DND-41 (cell line): ENCODE data around the gene GIT1.
A peak's percentile ranks its signal among the peaks of the same experiment; 100 is the strongest.

ENCODE experiments used
- ATAC-seq: fragments of 200-7000 bp; cut with Tn5 transposase; 3 replicates; pipeline ENCODE4 v1.9.1; 2021; ENCODE audit warnings: low read depth; ENCODE audit not compliant: insufficient read depth
- DNase-seq: peaks from one replicate; pipeline ENCODE4 v3.0.0-alpha.2; 2020
- H2AFZ ChIP-seq: 2 replicates; pipeline ENCODE4 v1.6.0; 2012; ENCODE audit warnings: low read depth, low read length
- H3K27ac ChIP-seq: 2 replicates; pipeline ENCODE4 v1.5.1; 2012; ENCODE audit warnings: low read length, inconsistent platforms
- H3K27me3 ChIP-seq: fragments of 200-600 bp; sonication (generic); 2 replicates; pipeline ENCODE4 v1.6.0; 2012; ENCODE audit warnings: low read length, mild to moderate bottlenecking, inconsistent platforms; ENCODE audit not compliant: insufficient read depth, poor library complexity
- H3K36me3 ChIP-seq: 2 replicates; pipeline ENCODE4 v1.5.1; 2012; ENCODE audit warnings: low read length, inconsistent platforms; ENCODE audit not compliant: insufficient read depth
- H3K4me1 ChIP-seq: 2 replicates; pipeline ENCODE4 v1.5.1; 2012; ENCODE audit warnings: mild to moderate bottlenecking, low read length; ENCODE audit not compliant: insufficient read depth
- H3K4me2 ChIP-seq: 2 replicates; pipeline ENCODE4 v1.6.0; 2012; ENCODE audit warnings: mild to moderate bottlenecking, moderate library complexity, low read length, inconsistent platforms; ENCODE audit not compliant: insufficient read depth
- H3K4me3 ChIP-seq, 2 experiments: fragments of 200-600 bp in 1 of 2; shearing (Covaris generic) in 1 of 2; 2 replicates each; pipeline ENCODE4 v1.5.1; 2012 to 2016; ENCODE audit warnings: inconsistent platforms in 2 of 2, low read length in 2 of 2, mild to moderate bottlenecking in 2 of 2, low read depth in 1 of 2, moderate library complexity in 1 of 2
- H3K79me2 ChIP-seq: 2 replicates; pipeline ENCODE4 v1.6.0; 2012; ENCODE audit warnings: low read length, inconsistent platforms; ENCODE audit not compliant: insufficient read depth
- H3K9ac ChIP-seq: 2 replicates; pipeline ENCODE4 v1.6.0; 2012; ENCODE audit warnings: low read depth, mild to moderate bottlenecking, inconsistent platforms, low read length, moderate library complexity
- H3K9me3 ChIP-seq: 2 replicates; pipeline ENCODE4 v1.5.1; 2012; ENCODE audit warnings: low read length, moderate library complexity, mild to moderate bottlenecking, inconsistent platforms; ENCODE audit not compliant: insufficient read depth, severe bottlenecking
- H4K20me1 ChIP-seq: 2 replicates; pipeline ENCODE4 v1.6.0; 2012; ENCODE audit warnings: low read length; ENCODE audit not compliant: insufficient read depth
- EZH2 ChIP-seq: IDR thresholded peaks from 3 replicates; pipeline ENCODE4 v1.6.1; 2012; ENCODE audit warnings: borderline replicate concordance, low read depth, mild to moderate bottlenecking, moderate library complexity, low read length, inconsistent platforms; ENCODE audit not compliant: severe bottlenecking
- TF ChIP-seq, protein P1 (sequence below): IDR thresholded peaks from 2 replicates; pipeline ENCODE4 v1.5.1; 2012; ENCODE audit warnings: borderline replicate concordance, low read length, moderate library complexity, mild to moderate bottlenecking; ENCODE audit not compliant: poor library complexity, severe bottlenecking; ENCODE audit errors: extremely low read depth

Gene GIT1

DNA sequence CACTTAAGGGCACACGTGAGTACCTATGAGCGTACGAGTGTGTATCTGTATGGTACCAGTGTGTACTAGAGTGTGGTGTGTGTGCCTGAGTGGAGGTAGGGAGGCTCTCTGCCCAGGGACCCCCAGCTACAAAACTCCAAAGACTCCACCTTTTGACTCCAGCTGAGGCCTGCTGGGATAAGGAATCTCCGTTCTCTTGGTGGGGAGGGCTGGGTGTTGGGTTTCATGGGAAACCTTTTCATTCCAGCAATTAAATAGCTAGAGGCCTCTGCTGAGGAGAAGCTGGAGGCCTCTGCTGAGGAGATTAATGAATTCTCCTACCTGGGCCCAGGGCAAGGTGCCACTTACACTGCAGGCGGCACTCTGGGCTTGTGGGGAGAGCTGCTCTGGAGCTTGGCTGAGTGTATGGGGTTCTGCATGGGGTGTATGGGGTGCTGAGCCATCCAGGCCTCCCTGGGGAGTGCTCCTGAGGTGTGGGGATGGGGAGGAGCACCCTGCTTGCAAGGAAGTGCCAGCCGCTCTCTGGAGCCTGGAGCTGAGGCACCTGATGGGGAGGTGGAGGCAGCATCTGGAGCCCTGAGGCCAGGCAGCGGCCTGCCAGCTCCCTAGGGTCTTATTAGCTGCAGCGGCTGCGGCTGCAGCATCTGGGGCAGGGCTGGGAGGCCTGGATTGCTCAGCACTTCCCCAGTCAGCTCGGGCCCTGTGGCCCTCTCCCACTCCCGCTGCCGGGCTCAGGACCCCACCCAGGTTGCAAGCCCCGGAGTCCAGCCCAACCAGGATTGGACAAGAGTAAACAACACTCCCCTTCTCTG lies 8.1 kb upstream of the GIT1 start:
- H4K20me1 ChIP-seq: peaks cover 37% of the 10 kb centered on the region
- ATAC-seq (no peak), DNase-seq (no peak)
- no peak overlapping the region for H3K4me2 ChIP-seq
- H3K9ac ChIP-seq: no peak overlapping the region
- no peak overlapping the region for H3K4me3 ChIP-seq
- no peak overlapping the region for H2AFZ ChIP-seq
- peaks cover 21% of the 10 kb centered on the region for H3K4me1 ChIP-seq
- no peak for TF ChIP-seq EZH2
- no peaks in the 10 kb centered on the region for H3K9me3 ChIP-seq
- no peak overlapping the region for H3K27ac ChIP-seq
- peaks cover 6% of the 10 kb centered on the region for H3K27me3 ChIP-seq
- H3K79me2 ChIP-seq: peaks cover 8% of the 10 kb centered on the region; the same call in 1 of the 2 replicates
- no peaks in the 10 kb centered on the region for H3K36me3 ChIP-seq

DNA sequence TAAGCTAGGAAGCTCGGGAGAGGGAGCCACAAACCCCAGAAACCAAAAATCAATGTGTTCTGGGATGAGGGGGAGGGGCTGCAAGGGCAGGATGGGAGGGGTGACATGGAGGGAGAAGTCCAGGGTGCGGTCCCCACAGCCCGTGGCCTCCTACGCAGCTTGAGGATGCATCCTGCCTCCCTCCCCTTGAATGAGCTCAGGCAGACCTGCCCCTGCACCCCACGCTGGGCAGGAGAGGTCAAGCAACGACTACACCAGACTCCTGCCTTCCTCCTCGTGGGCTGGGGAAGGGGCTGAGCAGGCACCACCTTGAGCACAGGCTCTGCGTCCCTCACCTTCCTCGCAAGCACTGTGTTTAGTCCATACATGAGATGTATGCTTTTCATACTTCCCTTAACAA lies 7.4 kb upstream of the GIT1 start:
- Histone ChIP-seq H4K20me1 (peaks cover 37% of the 10 kb centered on the region), H3K36me3 (no peaks in the 10 kb centered on the region), H3K27ac (no peak overlapping the region), H3K27me3 (peaks cover 6% of the 10 kb centered on the region), H3K79me2 (peaks cover 8% of the 10 kb centered on the region; the same call in 1 of the 2 replicates), H3K4me2 (no peak overlapping the region), H2AFZ (no peak overlapping the region), H3K9ac (no peak overlapping the region), H3K4me1 (peaks cover 28% of the 10 kb centered on the region), H3K4me3 (no peak overlapping the region), H3K9me3 (no peaks in the 10 kb centered on the region)
- no peak for ATAC-seq
- TF ChIP-seq EZH2: no peak
- DNase-seq: no peak

- TF ChIP-seq, protein P1, sequence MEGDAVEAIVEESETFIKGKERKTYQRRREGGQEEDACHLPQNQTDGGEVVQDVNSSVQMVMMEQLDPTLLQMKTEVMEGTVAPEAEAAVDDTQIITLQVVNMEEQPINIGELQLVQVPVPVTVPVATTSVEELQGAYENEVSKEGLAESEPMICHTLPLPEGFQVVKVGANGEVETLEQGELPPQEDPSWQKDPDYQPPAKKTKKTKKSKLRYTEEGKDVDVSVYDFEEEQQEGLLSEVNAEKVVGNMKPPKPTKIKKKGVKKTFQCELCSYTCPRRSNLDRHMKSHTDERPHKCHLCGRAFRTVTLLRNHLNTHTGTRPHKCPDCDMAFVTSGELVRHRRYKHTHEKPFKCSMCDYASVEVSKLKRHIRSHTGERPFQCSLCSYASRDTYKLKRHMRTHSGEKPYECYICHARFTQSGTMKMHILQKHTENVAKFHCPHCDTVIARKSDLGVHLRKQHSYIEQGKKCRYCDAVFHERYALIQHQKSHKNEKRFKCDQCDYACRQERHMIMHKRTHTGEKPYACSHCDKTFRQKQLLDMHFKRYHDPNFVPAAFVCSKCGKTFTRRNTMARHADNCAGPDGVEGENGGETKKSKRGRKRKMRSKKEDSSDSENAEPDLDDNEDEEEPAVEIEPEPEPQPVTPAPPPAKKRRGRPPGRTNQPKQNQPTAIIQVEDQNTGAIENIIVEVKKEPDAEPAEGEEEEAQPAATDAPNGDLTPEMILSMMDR: no peak
- no peak for TF ChIP-seq EZH2
- Histone ChIP-seq H3K4me3 (no peak overlapping the region), H3K4me1 (peaks cover 35% of the 10 kb centered on the region), H3K27me3 (peaks cover 6% of the 10 kb centered on the region), H4K20me1 (peaks cover 37% of the 10 kb centered on the region), H3K9ac (no peak overlapping the region), H3K4me2 (no peak overlapping the region), H3K36me3 (no peaks in the 10 kb centered on the region), H3K79me2 (peaks cover 8% of the 10 kb centered on the region; the same call in 1 of the 2 replicates), H3K27ac (no peak overlapping the region), H3K9me3 (no peaks in the 10 kb centered on the region), H2AFZ (no peak overlapping the region)
- ATAC-seq: no peak
- no peak for DNase-seq
Measured at GRCh38 chr17:29595943-29596774, 6.7 kb upstream of the GIT1 start.

DNA sequence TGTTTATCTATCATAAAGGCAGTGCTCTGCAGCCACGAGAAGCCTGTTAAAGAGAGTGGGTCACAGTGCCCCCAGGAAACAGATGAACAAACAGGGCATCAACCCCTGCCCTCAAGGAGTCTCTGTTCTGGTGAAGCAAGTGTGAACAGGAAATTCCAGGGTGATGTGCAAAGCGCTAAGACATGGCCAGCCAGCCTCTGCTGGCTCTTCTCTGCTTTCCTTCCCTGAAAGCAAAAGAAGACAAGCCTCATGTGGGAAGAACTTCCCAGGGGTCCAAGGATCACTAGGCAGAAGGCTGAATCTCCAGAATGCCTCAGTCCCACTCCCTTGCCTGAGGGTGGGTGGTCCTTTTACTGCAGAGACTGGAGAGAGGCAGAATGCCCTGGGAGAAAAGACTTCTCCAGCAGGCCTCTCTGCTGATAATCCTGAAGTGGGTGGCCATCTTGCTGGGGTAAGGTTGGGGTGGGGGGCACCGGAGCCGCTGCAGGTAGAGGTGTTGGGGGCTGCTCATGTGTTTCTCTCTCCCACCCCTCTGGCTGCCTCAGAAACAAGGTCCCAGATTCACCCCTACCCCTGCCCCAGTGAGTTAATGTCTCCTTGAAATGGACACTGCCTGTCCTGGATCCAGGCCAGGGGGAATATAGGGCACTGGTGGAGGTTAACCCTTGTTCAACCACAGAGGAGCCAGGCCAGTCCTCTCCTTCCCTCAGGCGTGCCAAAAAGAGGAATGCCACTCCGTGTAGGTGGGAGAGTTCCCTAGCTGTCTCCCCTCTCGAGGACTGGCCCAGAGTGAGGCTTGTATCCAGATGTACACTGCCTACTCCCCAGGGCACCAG lies 5.9 kb upstream of the GIT1 start:
- peaks cover 6% of the 10 kb centered on the region for H3K27me3 ChIP-seq
- no peaks in the 10 kb centered on the region for H3K9me3 ChIP-seq
- ATAC-seq (no peak), DNase-seq (no peak)
- H4K20me1 ChIP-seq: peaks cover 37% of the 10 kb centered on the region
- no peak for TF ChIP-seq EZH2
- TF ChIP-seq, protein P1: no peak
- no peak overlapping the region for H3K9ac ChIP-seq
- H3K4me1 ChIP-seq: peaks cover 43% of the 10 kb centered on the region
- no peak overlapping the region for H3K4me3 ChIP-seq
- 0 out of 2 replicates have a peak overlapping the region, but pooled peaks have one; percentile 98 for H3K4me2 ChIP-seq
- H3K79me2 ChIP-seq: peaks cover 10% of the 10 kb centered on the region
- no peaks in the 10 kb centered on the region for H3K36me3 ChIP-seq
- H3K27ac ChIP-seq: no peak overlapping the region
- H2AFZ ChIP-seq: no peak overlapping the region
